SK-N-SH treated with all-trans-retinoic acid at 6 μM for 48 hours (cell line): ENCODE measurements around the gene TMEM245.

Source experiments
- ARNTL ChIP-seq: fragments of 450-650 bp; formaldehyde crosslinking; IDR thresholded peaks from 2 replicates; pipeline ENCODE4 v1.5.0; 2020; ENCODE audit warnings: low read depth, mild to moderate bottlenecking, moderate library complexity, borderline replicate concordance
- BACH2 ChIP-seq: fragments of 250-450 bp; sonication (Bioruptor Pico); IDR thresholded peaks from 2 replicates; pipeline ENCODE4 v1.9.0; 2021; ENCODE audit warnings: mild to moderate bottlenecking, borderline replicate concordance
- ISL1 ChIP-seq: fragments of 250-450 bp; sonication (Bioruptor Pico); IDR thresholded peaks from 2 replicates; pipeline ENCODE4 v2.1.2; 2022; ENCODE audit warnings: mild to moderate bottlenecking, moderate library complexity
- RARB ChIP-seq: fragments of 250-450 bp; sonication (Bioruptor Pico); IDR thresholded peaks from 2 replicates; pipeline ENCODE4 v1.8.0; 2021; ENCODE audit warnings: mild to moderate bottlenecking, moderate library complexity
- SNAI2 ChIP-seq: fragments of 250-450 bp; sonication (Bioruptor Pico); IDR thresholded peaks from 2 replicates; pipeline ENCODE4 v1.5.0; 2020; ENCODE audit warnings: mild to moderate bottlenecking, moderate library complexity
- ZC3H10 ChIP-seq: fragments of 250-450 bp; sonication (Bioruptor Pico); IDR thresholded peaks from 2 replicates; pipeline ENCODE4 v1.5.1; 2021; ENCODE audit warnings: mild to moderate bottlenecking, moderate library complexity
- ZFP3 ChIP-seq: fragments of 250-450 bp; sonication (Bioruptor Pico); IDR thresholded peaks from 2 replicates; pipeline ENCODE4 v1.5.0; 2020; ENCODE audit warnings: mild to moderate bottlenecking, moderate library complexity
- ZNF70 ChIP-seq: fragments of 450-650 bp; formaldehyde crosslinking; IDR thresholded peaks from 2 replicates; pipeline ENCODE4 v1.5.0; 2020; ENCODE audit warnings: mild to moderate bottlenecking, moderate library complexity
- ZNF8 ChIP-seq: fragments of 450-650 bp; formaldehyde crosslinking; IDR thresholded peaks from 2 replicates; pipeline ENCODE4 v1.5.0; 2020; ENCODE audit warnings: mild to moderate bottlenecking, moderate library complexity
- TF ChIP-seq, protein P1 (sequence below): fragments of 250-450 bp; sonication (Bioruptor Pico); IDR thresholded peaks from 2 replicates; pipeline ENCODE4 v1.5.1; 2020; ENCODE audit warnings: low read depth, mild to moderate bottlenecking, moderate library complexity
- TF ChIP-seq, protein P2 (sequence below): fragments of 250-450 bp; sonication (Bioruptor Pico); IDR thresholded peaks from 2 replicates; pipeline ENCODE4 v1.8.0; 2020; ENCODE audit warnings: mild to moderate bottlenecking, moderate library complexity, borderline replicate concordance
- TF ChIP-seq, protein P3 (sequence below): fragments of 250-450 bp; sonication (Bioruptor Pico); IDR thresholded peaks from 2 replicates; pipeline ENCODE4 v1.5.1; 2021; ENCODE audit warnings: mild to moderate bottlenecking, moderate library complexity

DNA sequence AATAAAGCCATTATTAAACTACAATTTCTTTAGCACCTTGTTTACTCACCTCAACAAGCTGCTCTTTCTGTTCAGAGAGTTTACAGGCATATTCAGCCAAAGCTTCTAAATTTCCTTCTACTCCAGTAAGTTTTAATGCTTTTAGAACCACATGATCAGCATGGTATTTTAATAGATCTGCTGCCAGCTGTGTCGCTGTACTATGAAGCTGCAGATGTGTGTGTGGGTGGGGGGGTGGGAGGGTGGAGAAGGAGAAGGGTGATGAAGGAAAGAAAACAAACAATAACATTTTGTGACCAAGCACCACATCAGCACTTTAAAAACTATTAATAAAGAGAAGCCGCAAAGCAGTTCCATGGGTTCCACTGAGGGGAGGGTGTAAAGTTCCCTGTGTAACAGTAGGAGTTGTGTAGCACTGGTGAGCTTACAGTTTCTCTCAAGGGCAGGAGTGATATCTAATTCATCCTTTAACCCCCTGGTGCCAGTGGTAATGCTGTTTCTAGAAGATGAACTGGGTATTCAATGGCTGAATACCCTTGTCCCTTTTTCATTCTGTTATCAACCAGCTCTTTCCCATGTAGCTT lies 147.0 kb downstream of the TMEM245 start:
- TF ChIP-seq ZC3H10 (CRISPR knock-in tag) (no peak), ZNF70 (CRISPR knock-in tag) (no peak), ISL1 (no peak), ARNTL (no peak), ZNF8 (CRISPR knock-in tag) (no peak), BACH2 (CRISPR knock-in tag) (no peak), SNAI2 (CRISPR knock-in tag) (no peak), ZFP3 (CRISPR knock-in tag) (no peak), RARB (CRISPR knock-in tag) (no peak)
- TF ChIP-seq, protein P1, sequence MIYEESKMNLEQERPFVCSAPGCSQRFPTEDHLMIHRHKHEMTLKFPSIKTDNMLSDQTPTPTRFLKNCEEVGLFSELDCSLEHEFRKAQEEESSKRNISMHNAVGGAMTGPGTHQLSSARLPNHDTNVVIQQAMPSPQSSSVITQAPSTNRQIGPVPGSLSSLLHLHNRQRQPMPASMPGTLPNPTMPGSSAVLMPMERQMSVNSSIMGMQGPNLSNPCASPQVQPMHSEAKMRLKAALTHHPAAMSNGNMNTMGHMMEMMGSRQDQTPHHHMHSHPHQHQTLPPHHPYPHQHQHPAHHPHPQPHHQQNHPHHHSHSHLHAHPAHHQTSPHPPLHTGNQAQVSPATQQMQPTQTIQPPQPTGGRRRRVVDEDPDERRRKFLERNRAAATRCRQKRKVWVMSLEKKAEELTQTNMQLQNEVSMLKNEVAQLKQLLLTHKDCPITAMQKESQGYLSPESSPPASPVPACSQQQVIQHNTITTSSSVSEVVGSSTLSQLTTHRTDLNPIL (CRISPR knock-in tag) = no peak
- TF ChIP-seq, protein P2, sequence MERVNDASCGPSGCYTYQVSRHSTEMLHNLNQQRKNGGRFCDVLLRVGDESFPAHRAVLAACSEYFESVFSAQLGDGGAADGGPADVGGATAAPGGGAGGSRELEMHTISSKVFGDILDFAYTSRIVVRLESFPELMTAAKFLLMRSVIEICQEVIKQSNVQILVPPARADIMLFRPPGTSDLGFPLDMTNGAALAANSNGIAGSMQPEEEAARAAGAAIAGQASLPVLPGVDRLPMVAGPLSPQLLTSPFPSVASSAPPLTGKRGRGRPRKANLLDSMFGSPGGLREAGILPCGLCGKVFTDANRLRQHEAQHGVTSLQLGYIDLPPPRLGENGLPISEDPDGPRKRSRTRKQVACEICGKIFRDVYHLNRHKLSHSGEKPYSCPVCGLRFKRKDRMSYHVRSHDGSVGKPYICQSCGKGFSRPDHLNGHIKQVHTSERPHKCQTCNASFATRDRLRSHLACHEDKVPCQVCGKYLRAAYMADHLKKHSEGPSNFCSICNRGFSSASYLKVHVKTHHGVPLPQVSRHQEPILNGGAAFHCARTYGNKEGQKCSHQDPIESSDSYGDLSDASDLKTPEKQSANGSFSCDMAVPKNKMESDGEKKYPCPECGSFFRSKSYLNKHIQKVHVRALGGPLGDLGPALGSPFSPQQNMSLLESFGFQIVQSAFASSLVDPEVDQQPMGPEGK (CRISPR knock-in tag) = no peak
- TF ChIP-seq, protein P3, sequence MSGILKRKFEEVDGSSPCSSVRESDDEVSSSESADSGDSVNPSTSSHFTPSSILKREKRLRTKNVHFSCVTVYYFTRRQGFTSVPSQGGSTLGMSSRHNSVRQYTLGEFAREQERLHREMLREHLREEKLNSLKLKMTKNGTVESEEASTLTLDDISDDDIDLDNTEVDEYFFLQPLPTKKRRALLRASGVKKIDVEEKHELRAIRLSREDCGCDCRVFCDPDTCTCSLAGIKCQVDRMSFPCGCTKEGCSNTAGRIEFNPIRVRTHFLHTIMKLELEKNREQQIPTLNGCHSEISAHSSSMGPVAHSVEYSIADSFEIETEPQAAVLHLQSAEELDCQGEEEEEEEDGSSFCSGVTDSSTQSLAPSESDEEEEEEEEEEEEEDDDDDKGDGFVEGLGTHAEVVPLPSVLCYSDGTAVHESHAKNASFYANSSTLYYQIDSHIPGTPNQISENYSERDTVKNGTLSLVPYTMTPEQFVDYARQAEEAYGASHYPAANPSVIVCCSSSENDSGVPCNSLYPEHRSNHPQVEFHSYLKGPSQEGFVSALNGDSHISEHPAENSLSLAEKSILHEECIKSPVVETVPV (CRISPR knock-in tag) = no peak
